Measurements from ENCODE around the gene GPR3. TPM values are rescaled to one million over a fixed set of nuclear protein-coding genes. Genes with fewer than 3 reads are reported as not detected.

GPR3 gene
- total RNA-seq, 3 donors from 2014 or later = 0.14 TPM; not detected in 2

DNA sequence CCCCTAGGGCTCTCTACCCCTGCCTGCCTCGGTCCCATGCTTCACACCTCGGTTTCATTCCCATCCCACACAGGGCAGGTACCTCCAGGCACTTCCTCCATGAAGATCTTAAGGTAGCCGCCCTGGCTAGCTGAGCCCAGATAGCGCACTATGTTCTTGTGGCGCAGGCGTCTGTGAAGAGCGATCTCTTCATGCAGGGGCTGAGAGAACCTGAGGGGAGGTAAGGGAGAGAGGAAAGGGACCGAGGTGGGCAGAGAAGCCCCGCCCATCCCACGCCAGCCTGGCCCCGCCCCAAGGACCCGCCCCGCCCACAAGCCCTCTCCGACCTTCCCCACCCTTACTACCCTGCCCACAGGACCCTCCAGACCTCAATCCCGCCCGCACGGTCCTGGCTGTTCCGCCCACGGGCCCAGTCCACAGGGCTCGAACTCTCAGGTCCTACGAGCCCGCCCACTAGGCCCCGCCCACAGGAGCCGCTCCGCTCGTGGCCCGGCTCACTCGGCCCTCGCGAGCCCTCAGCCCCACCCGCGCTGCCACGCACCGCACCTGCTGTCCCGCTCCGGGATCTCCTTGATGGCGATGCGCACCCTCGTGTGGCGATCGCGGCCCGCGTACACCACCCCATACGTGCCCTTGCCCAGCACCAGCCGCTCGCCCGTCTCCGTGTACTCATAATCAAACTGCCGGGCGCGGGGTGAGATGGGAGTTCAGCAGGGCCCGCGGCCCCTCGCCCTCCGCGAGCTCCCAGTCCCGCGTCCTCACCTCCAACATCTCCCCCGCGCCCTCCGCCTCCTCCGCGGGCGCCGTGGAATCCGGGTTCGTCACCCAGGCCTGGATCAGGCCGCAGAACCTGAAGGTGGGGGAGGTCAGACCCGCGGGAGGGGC lies 32.0 kb upstream of the GPR3 start:
- peak in 2 of 3 donors; percentile 39 to 67 for DNase-seq
- Histone ChIP-seq H3K36me3 (ENCODE audit: low read depth) (no peaks in the 10 kb centered on the region), H3K4me1 (ENCODE audit: low read depth) (peaks cover 9% of the 10 kb centered on the region), H3K9me3 (no peaks in the 10 kb centered on the region), H3K4me3 (no peak overlapping the region)
- ATAC-seq = no peak
- TF ChIP-seq, protein P1, sequence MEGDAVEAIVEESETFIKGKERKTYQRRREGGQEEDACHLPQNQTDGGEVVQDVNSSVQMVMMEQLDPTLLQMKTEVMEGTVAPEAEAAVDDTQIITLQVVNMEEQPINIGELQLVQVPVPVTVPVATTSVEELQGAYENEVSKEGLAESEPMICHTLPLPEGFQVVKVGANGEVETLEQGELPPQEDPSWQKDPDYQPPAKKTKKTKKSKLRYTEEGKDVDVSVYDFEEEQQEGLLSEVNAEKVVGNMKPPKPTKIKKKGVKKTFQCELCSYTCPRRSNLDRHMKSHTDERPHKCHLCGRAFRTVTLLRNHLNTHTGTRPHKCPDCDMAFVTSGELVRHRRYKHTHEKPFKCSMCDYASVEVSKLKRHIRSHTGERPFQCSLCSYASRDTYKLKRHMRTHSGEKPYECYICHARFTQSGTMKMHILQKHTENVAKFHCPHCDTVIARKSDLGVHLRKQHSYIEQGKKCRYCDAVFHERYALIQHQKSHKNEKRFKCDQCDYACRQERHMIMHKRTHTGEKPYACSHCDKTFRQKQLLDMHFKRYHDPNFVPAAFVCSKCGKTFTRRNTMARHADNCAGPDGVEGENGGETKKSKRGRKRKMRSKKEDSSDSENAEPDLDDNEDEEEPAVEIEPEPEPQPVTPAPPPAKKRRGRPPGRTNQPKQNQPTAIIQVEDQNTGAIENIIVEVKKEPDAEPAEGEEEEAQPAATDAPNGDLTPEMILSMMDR (IDR thresholded peaks at IDR 0.05) = no peak
- intact Hi-C loops (cut with DNase I, micrococcal nuclease) = no loop called here

DNA sequence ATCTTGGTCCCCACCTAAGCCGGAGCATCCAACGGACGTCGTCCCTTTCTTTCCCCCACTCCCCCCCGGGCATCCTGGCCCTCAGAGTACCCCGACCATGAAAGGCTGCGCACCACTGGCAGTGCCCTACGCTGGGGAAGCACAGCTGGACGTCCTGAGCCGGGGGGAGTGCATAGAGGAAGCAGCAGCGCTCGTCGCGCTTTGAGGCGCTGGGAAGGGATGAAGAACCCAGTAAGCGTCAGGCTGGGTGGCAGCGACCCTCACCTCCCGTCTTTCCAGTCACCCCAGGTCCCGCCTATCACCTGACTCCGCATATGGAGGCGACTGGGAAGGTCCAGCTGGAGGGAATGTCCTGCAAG lies 31.4 kb upstream of the GPR3 start:
- intact Hi-C loops (cut with DNase I, micrococcal nuclease) = no loop called here
- Histone ChIP-seq H3K4me1 (ENCODE audit: low read depth) (peaks cover 9% of the 10 kb centered on the region), H3K4me3 (no peak overlapping the region), H3K36me3 (ENCODE audit: low read depth) (no peaks in the 10 kb centered on the region), H3K9me3 (no peaks in the 10 kb centered on the region)
- no peak for DNase-seq
- no peak for ATAC-seq
- TF ChIP-seq, protein P1 (IDR thresholded peaks at IDR 0.05) = no peak

DNA sequence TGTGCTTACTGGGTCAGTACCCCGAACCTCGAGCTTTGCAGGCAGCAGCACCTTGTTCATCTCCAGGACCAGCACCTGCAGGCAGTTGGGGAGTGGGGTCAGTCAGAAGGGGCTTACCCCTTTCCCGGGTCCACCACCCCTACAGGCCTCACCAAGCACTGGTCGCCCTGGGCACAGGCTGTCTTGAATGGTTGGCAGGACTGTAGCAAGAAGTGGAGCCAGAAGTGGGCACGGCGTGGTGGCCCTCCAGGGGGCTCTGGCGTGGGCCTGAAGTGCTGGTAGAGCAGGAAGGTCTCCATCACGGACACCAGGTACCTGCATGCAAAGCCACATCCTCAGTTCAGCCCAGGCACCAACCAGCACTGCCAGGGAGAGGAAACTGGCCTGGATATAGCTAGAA lies 30.9 kb upstream of the GPR3 start:
- H3K4me3 ChIP-seq = no peak overlapping the region
- TF ChIP-seq, protein P1 (IDR thresholded peaks at IDR 0.05) = no peak
- ATAC-seq = no peak
- H3K4me1 ChIP-seq (ENCODE audit: low read depth) = peaks cover 9% of the 10 kb centered on the region
- no peak for DNase-seq
- no peaks in the 10 kb centered on the region for H3K36me3 ChIP-seq (ENCODE audit: low read depth)
- intact Hi-C loops (cut with DNase I, micrococcal nuclease) = no loop called here
- H3K9me3 ChIP-seq = no peaks in the 10 kb centered on the region

DNA sequence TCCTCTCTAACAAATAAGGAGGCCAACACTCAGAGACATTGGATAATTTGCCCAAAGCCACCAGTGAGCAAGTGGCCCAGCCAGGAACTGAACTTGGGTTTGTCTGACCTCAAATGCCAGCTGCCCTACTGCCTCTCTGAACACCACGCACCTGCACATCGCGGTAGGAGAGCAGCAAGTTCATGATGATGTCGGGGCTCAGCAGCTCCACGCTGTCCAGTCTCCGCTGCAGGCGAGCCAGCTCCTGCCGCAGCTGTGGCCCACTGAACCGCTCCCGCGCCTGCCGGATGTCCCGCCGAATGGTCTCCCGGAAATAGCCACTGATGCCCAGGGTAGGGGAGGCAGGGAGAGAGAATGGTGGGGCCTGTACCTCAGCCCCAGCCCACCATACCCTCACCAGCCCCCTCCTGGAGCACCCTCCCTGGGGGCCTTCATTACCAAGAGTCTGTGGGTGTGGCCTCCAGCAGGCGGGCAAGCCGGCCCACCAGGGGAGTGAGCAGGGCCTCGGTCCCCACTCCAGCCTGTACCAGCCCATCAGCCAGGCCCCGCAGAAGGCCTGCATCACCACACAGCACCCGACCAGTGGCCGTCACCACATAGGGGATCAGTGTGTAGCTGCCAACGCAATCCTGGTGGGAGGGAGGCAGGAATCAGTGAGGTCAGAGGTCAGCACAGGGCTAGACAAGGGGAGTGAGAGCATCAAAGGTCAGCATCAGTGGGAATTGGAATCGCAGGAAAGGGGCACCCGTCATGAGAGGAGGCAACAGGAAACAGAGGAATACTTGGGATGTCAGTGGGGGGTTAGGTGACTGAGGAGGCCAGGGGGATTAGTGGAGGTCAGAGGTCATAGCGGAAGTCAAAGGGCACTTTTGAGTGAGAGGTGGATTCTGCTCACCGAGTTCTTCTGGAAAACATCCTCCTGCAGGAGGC lies 28.4 kb upstream of the GPR3 start:
- intact Hi-C loops (cut with DNase I, micrococcal nuclease) = no loop called here
- H3K9me3 ChIP-seq = no peaks in the 10 kb centered on the region
- no peak overlapping the region for H3K4me3 ChIP-seq
- H3K4me1 ChIP-seq (ENCODE audit: low read depth) = peaks cover 7% of the 10 kb centered on the region
- TF ChIP-seq, protein P1 (IDR thresholded peaks at IDR 0.05) = no peak
- DNase-seq (no peak), ATAC-seq (no peak)
- no peaks in the 10 kb centered on the region for H3K36me3 ChIP-seq (ENCODE audit: low read depth)

DNA sequence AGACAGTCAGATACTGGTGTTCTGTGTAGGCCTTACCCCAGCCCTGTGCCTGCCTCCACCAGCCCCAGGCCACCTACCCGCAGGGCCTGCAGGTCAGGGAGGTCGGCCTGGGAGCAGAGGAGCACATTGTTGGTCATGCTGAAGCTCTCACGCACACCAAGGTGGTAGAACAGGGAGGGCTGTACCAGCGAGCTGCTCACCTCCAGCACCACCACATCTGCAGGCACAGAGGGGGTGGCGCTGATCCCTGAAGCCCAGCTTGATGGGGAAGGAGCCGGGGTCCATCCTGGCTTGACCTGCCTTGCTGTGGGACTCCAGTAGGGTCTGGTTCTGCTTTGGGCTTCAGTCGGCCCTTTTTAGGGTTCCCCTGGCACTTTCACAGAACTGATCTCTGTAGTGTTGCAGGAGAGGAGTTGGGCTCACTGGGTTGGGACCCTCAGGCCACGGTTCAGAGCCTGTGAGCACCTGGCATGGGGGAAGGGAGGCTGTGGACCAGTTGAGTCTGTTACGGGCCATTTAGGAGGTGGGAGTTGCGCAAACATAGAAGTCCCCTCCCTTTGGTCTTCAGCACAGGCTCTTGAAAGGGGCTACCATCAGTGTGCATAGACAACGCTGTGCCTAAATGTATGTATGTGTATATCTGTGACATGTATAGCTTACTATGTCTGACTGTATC lies 27.6 kb upstream of the GPR3 start:
- H3K36me3 ChIP-seq (ENCODE audit: low read depth) = no peaks in the 10 kb centered on the region

More for the DNA sequence above, 27.6 kb upstream of the GPR3 start:
- intact Hi-C loops (cut with DNase I, micrococcal nuclease) = no loop called here
- Histone ChIP-seq H3K4me1 (ENCODE audit: low read depth) (peaks cover 7% of the 10 kb centered on the region), H3K4me3 (no peak overlapping the region), H3K9me3 (no peaks in the 10 kb centered on the region)
- ATAC-seq = no peak
- TF ChIP-seq, protein P1 (IDR thresholded peaks at IDR 0.05) = no peak
- DNase-seq = no peak

Measured in mucosa of descending colon (tissue), 3 donors.